ENCODE results near the gene NACC1. TPM values are rescaled to one million over a fixed set of nuclear protein-coding genes. Genes with fewer than 3 reads are reported as not detected.
"Not testable (repeated sequence)": the region's sequence is repeated elsewhere in the genome, so short reads cannot be mapped to it uniquely, and the experiment has no call there.

The NACC1 gene
- total and polyA plus RNA-seq, 3 donors from 2014 or later: 38.2 to 102 (median 75.9) TPM

DNA sequence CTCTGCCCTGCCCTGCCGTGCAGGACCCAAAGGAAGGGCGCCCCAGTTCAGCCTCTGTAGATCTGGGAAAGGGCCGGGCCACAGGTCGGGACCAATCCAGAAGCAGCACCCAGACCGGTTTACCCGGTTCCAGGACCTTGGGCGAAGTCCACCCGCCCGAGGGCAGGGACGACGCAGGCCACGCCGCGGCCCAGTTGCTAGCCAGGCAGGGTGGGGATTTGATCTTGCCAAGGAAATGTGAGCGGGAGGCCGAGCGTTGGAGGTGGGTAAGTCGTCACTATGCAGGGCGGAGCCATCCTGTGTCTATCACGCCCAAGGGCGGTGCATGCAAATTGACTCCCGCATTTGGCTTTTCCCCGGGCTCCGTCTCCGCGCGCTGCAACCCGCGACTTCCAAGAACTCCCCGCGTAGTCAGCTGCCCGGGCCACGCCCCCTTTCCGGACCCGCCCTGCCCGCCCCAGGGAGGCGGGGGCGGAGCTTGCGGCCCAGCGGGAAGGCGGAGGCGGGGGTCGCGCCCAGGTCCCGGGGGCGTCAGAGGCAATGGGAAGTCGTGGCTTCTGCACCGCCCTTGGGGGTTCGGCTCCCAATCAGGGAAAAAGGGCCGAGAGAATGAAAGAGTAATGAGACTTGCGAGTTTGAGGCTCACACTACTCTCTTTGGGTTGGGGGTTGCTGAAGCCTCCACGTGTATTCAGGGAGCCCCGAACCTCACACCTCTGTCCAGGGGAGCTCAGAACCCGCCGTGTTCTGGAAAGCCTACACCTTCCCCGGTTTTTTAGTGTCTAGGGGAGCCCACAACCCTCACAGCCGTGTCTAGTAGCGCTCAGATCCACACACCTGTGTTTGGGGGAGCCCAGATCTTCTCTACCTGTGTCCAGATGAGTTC, 44.9 kb downstream of the NACC1 start:
- Histone ChIP-seq H3K27ac (peak overlapping the region; percentile 59 to 65), H3K9me3 (no peaks in the 10 kb centered on the region), H3K27me3 (no peaks in the 10 kb centered on the region), H3K4me3 (peak overlapping the region; percentile 33 to 50), H3K36me3 (ENCODE audit: low read depth, missing control alignments) (no peaks in the 10 kb centered on the region), H3K4me1 (peaks cover 17% of the 10 kb centered on the region)
- DNase-seq: peak; percentile 95
- intact Hi-C loops (cut with DNase I; ENCODE audit: low total_unique reads): no loop called here
- WGBS, 2 donors: 0 to 5% methylated on average over 32 to 50 of the region's 58 CpGs
- peak; percentile 9 for TF ChIP-seq POLR2A (IDR thresholded peaks at IDR 0.05)
- TF ChIP-seq, protein P1, sequence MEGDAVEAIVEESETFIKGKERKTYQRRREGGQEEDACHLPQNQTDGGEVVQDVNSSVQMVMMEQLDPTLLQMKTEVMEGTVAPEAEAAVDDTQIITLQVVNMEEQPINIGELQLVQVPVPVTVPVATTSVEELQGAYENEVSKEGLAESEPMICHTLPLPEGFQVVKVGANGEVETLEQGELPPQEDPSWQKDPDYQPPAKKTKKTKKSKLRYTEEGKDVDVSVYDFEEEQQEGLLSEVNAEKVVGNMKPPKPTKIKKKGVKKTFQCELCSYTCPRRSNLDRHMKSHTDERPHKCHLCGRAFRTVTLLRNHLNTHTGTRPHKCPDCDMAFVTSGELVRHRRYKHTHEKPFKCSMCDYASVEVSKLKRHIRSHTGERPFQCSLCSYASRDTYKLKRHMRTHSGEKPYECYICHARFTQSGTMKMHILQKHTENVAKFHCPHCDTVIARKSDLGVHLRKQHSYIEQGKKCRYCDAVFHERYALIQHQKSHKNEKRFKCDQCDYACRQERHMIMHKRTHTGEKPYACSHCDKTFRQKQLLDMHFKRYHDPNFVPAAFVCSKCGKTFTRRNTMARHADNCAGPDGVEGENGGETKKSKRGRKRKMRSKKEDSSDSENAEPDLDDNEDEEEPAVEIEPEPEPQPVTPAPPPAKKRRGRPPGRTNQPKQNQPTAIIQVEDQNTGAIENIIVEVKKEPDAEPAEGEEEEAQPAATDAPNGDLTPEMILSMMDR (IDR thresholded peaks at IDR 0.05): no peak

DNA sequence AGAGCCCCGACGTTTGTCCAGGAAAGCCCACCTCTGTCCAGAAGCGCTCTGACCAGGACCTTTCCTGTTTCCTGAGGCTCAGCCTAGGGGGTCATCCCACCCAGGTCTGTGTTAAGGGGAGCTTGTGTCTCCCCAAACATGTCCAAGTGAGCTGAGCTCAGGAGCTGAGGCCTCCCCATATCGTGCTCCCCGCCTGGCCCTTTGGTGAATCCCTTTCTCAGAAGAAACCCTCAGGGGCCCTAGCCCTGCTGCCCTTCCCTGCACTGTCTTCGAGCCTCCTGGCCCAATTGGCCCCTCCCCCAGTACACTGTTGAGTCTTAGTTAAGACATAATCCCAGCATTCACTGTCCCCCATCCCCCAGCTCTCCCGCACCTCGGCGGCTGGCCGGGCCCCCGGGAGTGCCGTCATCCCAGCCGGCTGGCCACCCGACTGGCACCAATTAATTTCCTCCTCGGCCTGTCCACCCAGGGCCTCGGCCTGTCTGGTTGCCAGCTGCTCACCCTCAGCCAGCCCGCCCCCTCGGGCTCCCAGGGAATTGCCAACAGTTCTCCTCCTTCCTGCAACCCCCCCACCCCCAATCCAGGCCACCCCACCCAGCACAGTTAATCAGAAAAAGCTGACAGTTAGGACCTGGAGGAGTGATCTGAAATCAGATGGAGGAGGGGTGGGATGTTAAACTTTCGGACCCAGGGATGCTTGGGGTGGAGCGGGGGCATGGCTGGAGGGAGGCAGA, 45.7 kb downstream of the NACC1 start:
- TF ChIP-seq, protein P1 (IDR thresholded peaks at IDR 0.05): no peak
- TF ChIP-seq POLR2A (IDR thresholded peaks at IDR 0.05): no peak
- no peaks in the 10 kb centered on the region for H3K9me3 ChIP-seq
- intact Hi-C loops (cut with DNase I; ENCODE audit: low total_unique reads): no loop called here
- peak; percentile 61 for DNase-seq
- no peaks in the 10 kb centered on the region for H3K36me3 ChIP-seq (ENCODE audit: low read depth, missing control alignments)
- peak overlapping the region in 1 of 2 donors; percentile 50 for H3K4me3 ChIP-seq
- peaks cover 17% of the 10 kb centered on the region for H3K4me1 ChIP-seq
- H3K27ac ChIP-seq: peak overlapping the region; percentile 59 to 65
- 1 to 4% methylated on average over 17 to 20 of the region's 20 CpGs for WGBS, 2 donors
- no peaks in the 10 kb centered on the region for H3K27me3 ChIP-seq

DNA sequence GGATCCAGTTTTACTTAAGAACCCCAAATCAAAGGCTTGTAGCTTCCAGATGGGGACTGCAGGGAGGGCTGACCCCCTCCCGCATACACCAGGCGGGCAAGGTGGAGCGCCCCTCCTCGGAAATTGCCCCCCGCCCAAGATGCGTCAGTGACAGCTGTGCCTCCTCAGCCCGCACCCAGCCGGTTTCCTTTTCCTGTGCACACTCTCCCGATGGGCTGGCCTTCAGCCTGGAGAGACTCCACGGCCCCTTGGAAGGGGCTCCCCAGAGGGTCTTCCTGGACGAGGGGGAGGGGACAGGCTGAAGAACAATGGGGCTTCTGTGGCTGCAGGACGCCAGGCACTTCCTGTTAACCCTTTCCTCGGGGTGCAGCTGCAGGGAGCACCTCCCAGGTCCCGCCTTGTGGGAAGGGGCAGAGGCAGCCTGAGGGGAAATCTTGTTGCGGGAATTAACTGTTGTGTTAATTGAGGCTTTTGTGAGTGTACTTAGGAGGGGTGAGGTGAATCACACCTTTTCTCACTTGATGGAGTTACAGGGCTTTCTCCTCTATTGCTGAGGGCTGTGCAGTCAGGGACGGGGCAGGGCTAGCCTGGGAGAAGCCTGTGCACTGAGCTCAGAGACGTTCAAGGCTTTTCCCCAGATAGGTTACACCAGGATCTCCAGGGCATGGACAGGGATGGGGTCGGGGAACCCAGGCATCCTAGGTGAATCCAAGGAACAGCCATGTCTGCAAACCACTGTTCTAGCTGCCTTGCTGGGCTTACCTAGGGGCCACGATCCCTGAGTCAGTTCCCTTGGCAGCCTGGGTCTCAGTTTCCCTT, 46.5 kb downstream of the NACC1 start:
- Histone ChIP-seq H3K9me3 (no peaks in the 10 kb centered on the region), H3K4me1 (peaks cover 17% of the 10 kb centered on the region), H3K27ac (peak overlapping the region; percentile 59 to 65), H3K27me3 (no peaks in the 10 kb centered on the region), H3K36me3 (ENCODE audit: low read depth, missing control alignments) (no peaks in the 10 kb centered on the region), H3K4me3 (peak overlapping the region in 1 of 2 donors; percentile 50)
- no peak for DNase-seq
- TF ChIP-seq POLR2A (IDR thresholded peaks at IDR 0.05): no peak
- TF ChIP-seq, protein P1 (IDR thresholded peaks at IDR 0.05): no peak
- 8 to 15% methylated on average over 17 to 19 of the region's 19 CpGs for WGBS, 2 donors
- intact Hi-C loops (cut with DNase I; ENCODE audit: low total_unique reads): no loop called here

DNA sequence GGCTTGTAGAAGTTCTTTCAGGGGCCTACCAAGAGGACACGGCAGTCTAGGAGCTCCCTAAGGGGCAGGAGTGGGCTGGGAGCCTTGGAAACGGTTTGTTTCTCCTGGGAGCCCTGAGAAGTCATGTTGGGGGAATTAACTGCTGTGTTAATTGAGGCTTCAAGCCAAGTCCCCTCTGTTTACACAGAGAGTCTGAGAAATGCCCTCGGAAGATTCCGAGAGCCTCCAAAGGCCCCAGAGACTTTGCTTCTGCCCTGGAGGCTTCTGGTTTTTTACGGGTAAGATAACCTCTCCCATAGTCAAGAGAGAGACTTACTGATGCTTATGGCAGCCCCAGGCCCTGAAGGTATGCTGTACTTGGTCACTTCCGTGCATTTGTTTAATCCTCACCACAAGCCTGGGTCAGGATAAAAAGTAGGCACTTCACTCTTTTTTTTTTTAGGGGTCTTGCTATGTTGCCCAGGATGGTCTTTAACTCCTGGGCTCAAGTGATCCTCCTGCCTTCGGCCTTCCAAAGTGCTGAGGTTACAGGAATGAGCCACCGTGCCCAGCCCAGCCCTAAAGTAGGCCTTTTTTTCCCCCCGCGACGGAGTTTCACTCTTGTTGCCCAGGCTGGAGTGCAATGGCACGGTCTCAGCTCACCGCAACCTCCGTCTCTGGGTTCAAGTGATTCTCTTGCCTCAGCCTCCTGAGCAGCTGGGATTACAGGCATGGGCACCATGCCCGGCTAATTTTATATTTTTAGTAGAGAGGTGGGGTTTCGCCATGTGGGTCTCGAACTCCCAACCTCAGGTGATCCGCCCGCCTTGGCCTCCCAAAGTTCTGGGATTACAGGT, 47.3 kb downstream of the NACC1 start:
- H3K4me3 ChIP-seq: no peak overlapping the region
- no peaks in the 10 kb centered on the region for H3K27me3 ChIP-seq
- no peaks in the 10 kb centered on the region for H3K36me3 ChIP-seq (ENCODE audit: low read depth, missing control alignments)
- H3K4me1 ChIP-seq: peaks cover 17% of the 10 kb centered on the region
- 74 to 81% methylated on average over 19 of the region's 19 CpGs for WGBS, 2 donors
- no peak for DNase-seq
- no peaks in the 10 kb centered on the region for H3K9me3 ChIP-seq
- H3K27ac ChIP-seq: peak overlapping the region in 1 of 2 donors; percentile 65
- TF ChIP-seq, protein P1 (IDR thresholded peaks at IDR 0.05): no peak
- TF ChIP-seq POLR2A (IDR thresholded peaks at IDR 0.05): no peak
- intact Hi-C loops (cut with DNase I; ENCODE audit: low total_unique reads): no loop called here

DNA sequence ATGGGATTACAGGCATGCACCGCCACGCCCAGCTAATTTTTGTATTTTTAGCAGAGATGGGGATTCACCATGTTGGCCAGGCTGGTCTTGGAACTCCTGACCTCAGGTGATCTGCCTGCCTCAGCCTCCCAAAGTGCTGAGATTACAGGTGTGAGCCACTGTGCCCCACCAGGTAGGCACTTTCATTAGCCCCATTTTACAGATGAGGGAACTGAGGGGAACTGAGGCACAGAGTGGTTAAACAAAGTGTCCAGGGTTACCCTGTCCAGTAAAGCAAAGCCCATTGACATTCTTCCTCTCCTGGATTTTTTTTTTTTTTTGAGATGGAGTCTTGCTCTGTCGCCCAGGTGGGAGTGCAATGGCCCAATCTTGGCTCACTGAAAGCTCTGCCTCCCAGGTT, 48.1 kb downstream of the NACC1 start:
- H3K9me3 ChIP-seq; DNase-seq; H3K27me3 ChIP-seq; H3K36me3 ChIP-seq (ENCODE audit: low read depth, missing control alignments); H3K4me3 ChIP-seq; intact Hi-C loops (cut with DNase I; ENCODE audit: low total_unique reads); H3K27ac ChIP-seq: not testable (repeated sequence)
- WGBS, 2 donors: 88 to 95% methylated on average over 3 of the region's 3 CpGs
- peaks cover 17% of the 10 kb centered on the region for H3K4me1 ChIP-seq

Measured in testis (tissue), 3 donors.